ENCODE measurements around the gene CBX6.

CBX6 gene

GRCh38 chr22:38873469-38874411 is 1.7 kb upstream of the CBX6 start:
- DNase-seq = no peak

GRCh38 chr22:38872831-38873248 is 824 bp upstream of the CBX6 start:
- DNase-seq = peak in 34 of 58 donors; percentile 28 to 77 (median 64)

GRCh38 chr22:38871360-38872171 is 450 bp downstream of the CBX6 start:
- DNase-seq = peak in 6 of 58 donors; percentile 57 to 78 (median 64)

GRCh38 chr22:38870791-38871359 is 1.1 kb downstream of the CBX6 start:
- DNase-seq = no peak

- DNase-seq = peak in 51 of 58 donors; percentile 14 to 91 (median 60)
Observed at GRCh38 chr22:38870312-38870741, 1.7 kb downstream of the CBX6 start.

- no peak for DNase-seq
Observed at GRCh38 chr22:38869663-38870062, 2.4 kb downstream of the CBX6 start.

GRCh38 chr22:38868886-38869381 is 3.1 kb downstream of the CBX6 start:
- peak in 49 of 58 donors; percentile 14 to 90 (median 59) for DNase-seq

GRCh38 chr22:38868286-38868721 is 3.7 kb downstream of the CBX6 start:
- no peak for DNase-seq

- DNase-seq = no peak
Observed at GRCh38 chr22:38867471-38868285, 4.3 kb downstream of the CBX6 start.

- DNase-seq = no peak
Observed at GRCh38 chr22:38867124-38867455, 4.9 kb downstream of the CBX6 start.

- no peak for DNase-seq
Observed at GRCh38 chr22:38866399-38867123, 5.5 kb downstream of the CBX6 start.

- no peak for DNase-seq
Observed at GRCh38 chr22:38866024-38866398, 6.0 kb downstream of the CBX6 start.

- DNase-seq = no peak
Observed at GRCh38 chr22:38865201-38866023, 6.6 kb downstream of the CBX6 start.

- peak in 2 of 58 donors; percentile 27 to 52 for DNase-seq
Observed at GRCh38 chr22:38864361-38865191, 7.4 kb downstream of the CBX6 start.

- no peak for DNase-seq
Observed at GRCh38 chr22:38863531-38864131, 8.4 kb downstream of the CBX6 start.

GRCh38 chr22:38862375-38863329 is 9.4 kb downstream of the CBX6 start:
- peak in 28 of 58 donors; percentile 8 to 68 (median 37) for DNase-seq

Data from anterior cingulate cortex (tissue), 58 donors.